ENCODE results near the gene MYH8.

DNA sequence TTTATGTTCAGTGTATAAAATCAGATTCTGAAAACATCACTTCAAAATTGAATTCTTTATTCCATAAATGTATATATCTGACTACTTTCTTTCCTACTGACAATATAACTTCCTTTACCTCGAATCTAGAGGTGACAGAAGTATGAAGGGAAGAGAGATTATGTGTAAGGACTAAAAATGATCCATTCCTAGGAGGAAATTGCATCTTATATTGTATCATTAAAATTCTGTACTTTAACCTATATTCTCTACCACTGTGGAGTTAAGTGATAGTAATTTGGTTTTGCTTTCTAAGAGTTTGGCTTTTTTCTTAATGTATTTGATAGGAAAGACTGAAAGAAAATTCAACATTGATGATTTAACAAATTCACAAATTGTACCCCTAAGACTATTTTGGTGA lies 36.2 kb upstream of the MYH8 start:
- TF ChIP-seq, protein P1, sequence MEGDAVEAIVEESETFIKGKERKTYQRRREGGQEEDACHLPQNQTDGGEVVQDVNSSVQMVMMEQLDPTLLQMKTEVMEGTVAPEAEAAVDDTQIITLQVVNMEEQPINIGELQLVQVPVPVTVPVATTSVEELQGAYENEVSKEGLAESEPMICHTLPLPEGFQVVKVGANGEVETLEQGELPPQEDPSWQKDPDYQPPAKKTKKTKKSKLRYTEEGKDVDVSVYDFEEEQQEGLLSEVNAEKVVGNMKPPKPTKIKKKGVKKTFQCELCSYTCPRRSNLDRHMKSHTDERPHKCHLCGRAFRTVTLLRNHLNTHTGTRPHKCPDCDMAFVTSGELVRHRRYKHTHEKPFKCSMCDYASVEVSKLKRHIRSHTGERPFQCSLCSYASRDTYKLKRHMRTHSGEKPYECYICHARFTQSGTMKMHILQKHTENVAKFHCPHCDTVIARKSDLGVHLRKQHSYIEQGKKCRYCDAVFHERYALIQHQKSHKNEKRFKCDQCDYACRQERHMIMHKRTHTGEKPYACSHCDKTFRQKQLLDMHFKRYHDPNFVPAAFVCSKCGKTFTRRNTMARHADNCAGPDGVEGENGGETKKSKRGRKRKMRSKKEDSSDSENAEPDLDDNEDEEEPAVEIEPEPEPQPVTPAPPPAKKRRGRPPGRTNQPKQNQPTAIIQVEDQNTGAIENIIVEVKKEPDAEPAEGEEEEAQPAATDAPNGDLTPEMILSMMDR (IDR thresholded peaks at IDR 0.05 in 8 of 11, conservative IDR thresholded peaks at IDR 0.05 in 3 of 11) = no peak
- no peak for TF ChIP-seq POLR2A (IDR thresholded peaks at IDR 0.05)
- TF ChIP-seq POLR2AphosphoS5 (IDR thresholded peaks at IDR 0.05) = no peak

All from spleen (tissue), 7 donors.